GM23248 (cell line): ENCODE measurements around the gene PPDPF.

ENCODE experiments used
- EZH2 ChIP-seq: fragments of 200-600 bp; sonication (generic); IDR thresholded peaks from 2 replicates; pipeline ENCODE4 v1.6.1; 2018; ENCODE audit warnings: antibody characterized with exemption, mild to moderate bottlenecking; ENCODE audit not compliant: insufficient read depth, poor library complexity, severe bottlenecking
- EZH2phosphoT487 ChIP-seq: fragments of 200-600 bp; sonication (generic); IDR thresholded peaks from 2 replicates; pipeline ENCODE4 v1.6.1; 2018; ENCODE audit warnings: antibody characterized with exemption, moderate library complexity, mild to moderate bottlenecking, low read depth; ENCODE audit not compliant: insufficient read depth

- no peak for TF ChIP-seq EZH2phosphoT487
- TF ChIP-seq EZH2, result no peak
Measured at GRCh38 chr20:63482021-63482587, 38.5 kb upstream of the PPDPF start.
